Stimulated activated CD4-positive, alpha-beta T cell treated with anti-CD3 and anti-CD28 coated beads, Interleukin-12 subunit alpha, Interleukin-12 subunit beta, amount 100 ng/mL, for 24 hours (primary cell): ENCODE results near the gene SAT1.

ENCODE experiments used
- DNase-seq, 2 experiments: peaks; one replicate each; pipeline ENCODE4 v3.0.0-alpha.2; 2020; ENCODE audit warnings: low read depth in 2 of 2

The SAT1 gene

GRCh38 chrX:23810279-23810678 lies 27.3 kb downstream of the SAT1 start:
- no peak for DNase-seq

GRCh38 chrX:23811108-23811651 lies 28.2 kb downstream of the SAT1 start:
- DNase-seq: no peak

DNA sequence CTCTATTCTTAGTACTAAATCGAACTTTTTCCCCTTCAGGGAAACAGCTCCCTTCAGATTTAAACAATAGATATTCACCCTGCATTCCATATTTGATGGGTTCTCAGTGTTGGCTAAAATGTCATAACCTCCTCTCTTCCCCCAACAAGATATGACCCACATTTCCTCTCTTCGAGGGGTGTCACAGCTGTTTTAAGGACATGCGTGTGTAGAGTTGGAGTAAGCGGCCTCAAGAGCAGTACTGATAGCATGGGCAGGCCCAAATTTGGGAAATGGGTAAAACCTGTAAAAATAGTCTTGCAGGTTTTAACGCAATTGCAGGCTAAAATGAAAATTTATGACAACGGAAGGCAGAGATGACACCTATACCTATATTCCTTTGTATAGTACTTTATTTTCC lies 28.7 kb downstream of the SAT1 start:
- DNase-seq: no peak

DNA sequence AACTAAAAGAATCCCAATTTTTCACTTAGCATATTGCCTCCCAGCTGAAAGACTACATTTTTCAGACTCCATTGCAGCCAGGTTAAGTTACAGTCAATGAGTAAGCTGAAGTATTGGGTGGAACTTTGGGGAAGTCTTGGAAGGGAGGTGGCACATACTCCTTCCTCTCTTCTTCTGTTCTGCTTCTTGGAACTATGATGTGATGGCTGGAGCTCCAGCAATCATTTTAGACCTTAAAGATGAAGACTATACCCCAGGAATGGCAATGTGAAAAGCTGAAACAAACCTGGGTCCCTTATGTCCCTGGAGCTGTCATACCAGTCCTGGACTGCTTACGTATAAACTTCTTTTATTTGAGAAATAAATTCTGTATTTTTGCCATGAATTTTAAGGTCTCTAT lies 30.8 kb downstream of the SAT1 start:
- no peak for DNase-seq

DNA sequence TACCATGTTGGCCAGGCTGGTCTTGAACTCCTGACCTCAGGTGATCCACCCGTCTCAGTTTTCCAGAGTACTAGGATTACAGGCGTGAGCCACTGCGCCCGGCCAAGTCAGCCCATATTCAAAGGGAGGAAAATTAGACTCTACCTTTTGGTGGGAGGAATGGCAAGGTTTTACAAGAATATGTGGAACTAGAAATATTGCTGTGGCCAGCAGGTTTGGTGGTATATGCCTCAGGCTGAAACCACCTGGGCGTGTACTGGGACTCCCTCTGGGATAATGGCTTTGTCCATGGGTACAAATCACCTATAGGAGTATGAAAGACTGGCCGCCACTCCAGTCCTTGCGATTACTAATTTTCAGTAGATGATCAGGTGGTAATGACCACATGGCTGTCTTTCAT lies 32.4 kb downstream of the SAT1 start:
- no peak for DNase-seq

GRCh38 chrX:23816179-23816578 lies 33.2 kb downstream of the SAT1 start:
- no peak for DNase-seq

- DNase-seq: no peak
Measured at GRCh38 chrX:23817979-23818336, 35.0 kb downstream of the SAT1 start.

DNA sequence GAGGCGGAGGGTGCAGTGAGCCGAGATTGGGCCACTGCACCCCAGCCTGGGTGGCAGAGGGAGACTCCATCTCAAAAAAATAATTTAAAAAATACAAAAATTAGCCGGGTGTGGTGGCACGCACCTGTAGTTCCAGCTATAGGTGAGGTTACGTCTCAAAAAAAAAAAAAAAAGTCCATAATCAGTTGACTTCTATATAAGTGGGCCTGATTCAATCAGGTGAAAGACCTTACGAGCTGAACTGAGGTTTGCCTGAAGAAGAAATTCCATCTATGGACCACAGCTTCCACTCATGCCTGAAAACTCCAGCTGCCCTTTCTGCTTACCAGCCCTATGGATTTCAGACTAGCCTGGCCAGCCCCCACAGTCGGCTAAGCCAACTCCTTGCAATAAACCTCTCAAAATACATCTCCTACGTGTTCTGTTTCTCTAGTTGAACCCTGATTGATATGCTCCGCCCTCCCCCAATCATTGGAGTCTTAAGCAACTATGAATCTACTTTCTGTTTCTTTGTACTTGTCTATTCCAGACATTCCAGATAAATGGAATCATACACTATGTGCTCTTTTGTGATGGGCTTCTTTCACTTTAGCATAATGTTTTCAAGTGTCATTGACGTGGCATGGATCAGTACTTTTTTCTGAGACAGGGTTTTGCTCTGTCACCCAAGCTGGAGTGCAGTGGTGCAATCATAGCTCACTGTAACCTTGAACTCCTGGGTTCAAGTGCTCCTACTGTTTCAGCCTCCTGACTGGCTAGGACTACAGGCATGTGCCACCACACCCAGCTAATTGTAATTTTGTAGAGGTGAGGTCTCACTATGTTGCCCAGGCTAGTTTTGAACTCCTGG lies 36.6 kb downstream of the SAT1 start:
- no peak for DNase-seq

GRCh38 chrX:23820235-23820782 lies 37.3 kb downstream of the SAT1 start:
- no peak for DNase-seq

GRCh38 chrX:23821847-23822246 lies 38.9 kb downstream of the SAT1 start:
- DNase-seq: no peak

DNA sequence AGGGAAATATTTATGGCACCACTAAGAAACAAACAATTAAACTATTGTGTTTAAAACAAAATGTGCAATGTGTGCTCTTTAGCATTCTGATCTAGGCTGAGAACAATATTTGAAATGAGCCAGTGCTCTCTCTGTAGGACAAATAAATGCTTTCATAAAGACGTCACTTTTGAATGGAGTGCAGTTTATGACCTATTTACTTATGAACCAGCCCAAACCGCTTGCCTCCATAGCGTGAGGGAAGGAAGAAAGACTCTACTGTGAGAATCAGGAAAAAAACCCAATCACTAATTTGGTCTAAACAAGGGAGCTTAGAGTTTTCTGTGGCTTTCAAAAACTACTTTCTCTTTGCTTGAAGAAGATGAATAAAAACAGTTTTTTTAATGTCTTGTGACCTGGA lies 39.4 kb downstream of the SAT1 start:
- DNase-seq: no peak

- DNase-seq: no peak
Measured at GRCh38 chrX:23822841-23823240, 39.9 kb downstream of the SAT1 start.

- no peak for DNase-seq
Measured at GRCh38 chrX:23825675-23826074, 42.7 kb downstream of the SAT1 start.

DNA sequence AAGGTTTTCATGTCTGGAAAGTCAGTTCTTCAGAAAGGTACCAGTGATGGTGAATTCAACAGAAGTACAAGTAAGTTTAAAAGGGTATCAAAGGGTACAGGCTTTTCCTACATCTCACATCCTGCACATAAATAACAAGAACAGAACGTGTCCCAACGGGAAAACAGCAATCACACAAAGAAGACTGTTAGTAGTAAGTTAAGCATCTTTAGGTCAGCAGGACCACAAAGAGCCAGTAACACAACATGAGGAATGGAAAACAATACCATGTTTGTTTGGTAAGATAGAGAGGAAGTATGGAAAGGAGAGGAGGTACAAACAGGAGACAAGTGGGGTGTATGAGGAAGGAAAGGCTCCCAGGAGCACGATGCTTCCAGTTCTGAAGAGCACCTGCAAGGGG lies 43.2 kb downstream of the SAT1 start:
- DNase-seq: no peak

GRCh38 chrX:23826653-23827052 lies 43.7 kb downstream of the SAT1 start:
- no peak for DNase-seq

DNA sequence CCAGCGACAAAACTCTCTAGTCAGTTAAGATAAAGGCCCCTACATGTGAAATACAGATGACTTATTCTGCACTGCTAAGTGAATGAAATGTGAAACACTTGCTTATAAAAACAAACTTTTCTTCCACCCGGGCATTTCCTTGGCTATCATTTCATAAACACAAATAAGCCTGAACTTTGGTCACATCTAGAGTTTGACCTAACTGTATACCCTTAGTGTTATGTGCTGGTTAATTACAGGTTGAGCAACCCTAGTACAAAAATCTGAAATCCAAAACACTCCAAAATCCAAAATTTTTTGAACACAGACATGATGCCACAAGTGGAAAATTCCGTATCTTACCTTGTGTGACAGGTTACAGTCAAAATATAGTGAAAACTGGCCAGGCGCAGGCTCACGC lies 45.9 kb downstream of the SAT1 start:
- DNase-seq: no peak

DNA sequence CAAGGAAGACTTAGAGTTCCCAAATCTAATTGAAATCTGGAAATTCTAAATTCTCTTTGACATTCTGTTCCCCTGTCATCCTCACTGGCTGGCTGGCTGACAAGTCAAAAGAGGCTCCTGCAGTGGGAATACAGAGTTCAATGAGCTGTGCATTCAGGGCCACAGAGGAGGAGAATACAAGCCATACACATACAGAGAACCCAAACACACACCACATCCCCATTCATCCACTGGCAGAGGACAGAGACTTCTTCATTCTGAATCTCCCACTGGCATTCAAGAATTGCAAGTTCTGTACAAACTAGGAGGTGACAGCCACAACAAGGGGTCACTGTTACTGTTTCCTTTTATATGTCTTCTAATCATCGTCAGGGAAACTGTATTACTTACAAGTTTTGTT lies 49.7 kb downstream of the SAT1 start:
- no peak for DNase-seq
